Mesenchymal stem cell (in vitro differentiated cells and primary cell): ENCODE data around the gene TJP1.
A peak's percentile ranks its signal among the peaks of the same experiment; 100 is the strongest.

Experiments
- DNase-seq: peaks from one replicate; pipeline ENCODE4 v3.0.0-alpha.2; 2013
- H2AFZ ChIP-seq: one replicate; pipeline ENCODE4 v1.6.1; 2013; ENCODE audit warnings: low read depth, mild to moderate bottlenecking, control low read depth, inconsistent platforms, low read length, moderate library complexity
- H2AK5ac ChIP-seq: 2 replicates; pipeline ENCODE4 v1.6.1; 2013; ENCODE audit warnings: low read length, moderate library complexity, mild to moderate bottlenecking, inconsistent platforms; ENCODE audit not compliant: severe bottlenecking
- H2BK120ac ChIP-seq: one replicate; pipeline ENCODE4 v1.6.1; 2013; ENCODE audit warnings: low read depth, mild to moderate bottlenecking, inconsistent platforms, low read length, moderate library complexity
- H2BK12ac ChIP-seq, 2 experiments: one replicate each; pipeline ENCODE4 v1.6.1; 2013; ENCODE audit warnings: inconsistent platforms in 2 of 2, low read length in 2 of 2, mild to moderate bottlenecking in 2 of 2, moderate library complexity in 2 of 2, control low read depth in 1 of 2
- H2BK15ac ChIP-seq: one replicate; pipeline ENCODE4 v1.6.1; 2013; ENCODE audit warnings: mild to moderate bottlenecking, low read depth, inconsistent platforms; ENCODE audit not compliant: poor library complexity, severe bottlenecking
- H2BK5ac ChIP-seq: 2 replicates; pipeline ENCODE4 v1.6.1; 2013; ENCODE audit warnings: low read depth, mild to moderate bottlenecking, low read length, control low read depth, inconsistent platforms; ENCODE audit not compliant: poor library complexity, severe bottlenecking
- H3K14ac ChIP-seq, 2 experiments: one replicate each; pipeline ENCODE4 v1.6.1; 2013; ENCODE audit warnings: inconsistent platforms in 2 of 2, low read length in 2 of 2, control low read depth in 1 of 2, mild to moderate bottlenecking in 1 of 2, moderate library complexity in 1 of 2
- H3K18ac ChIP-seq, 2 experiments: one replicate each; pipeline ENCODE4 v1.6.1; 2013; ENCODE audit warnings: inconsistent platforms in 2 of 2, low read length in 2 of 2, control low read depth in 1 of 2, low read depth in 1 of 2, mild to moderate bottlenecking in 1 of 2
- H3K23ac ChIP-seq, 2 experiments: one replicate each; pipeline ENCODE4 v1.6.1; 2013; ENCODE audit warnings: inconsistent platforms in 2 of 2, low read length in 2 of 2, mild to moderate bottlenecking in 2 of 2, moderate library complexity in 2 of 2, control low read depth in 1 of 2
- H3K27ac ChIP-seq: 2 replicates; pipeline ENCODE4 v1.5.1; 2013; ENCODE audit warnings: mild to moderate bottlenecking, moderate library complexity, low read length, control low read depth, inconsistent platforms; ENCODE audit not compliant: poor library complexity, severe bottlenecking
- H3K27me3 ChIP-seq, 2 experiments: 2 replicates each; pipeline versions ENCODE4 v1.6.1 to v1.7.0; 2013; ENCODE audit warnings: low read length in 2 of 2, mild to moderate bottlenecking in 2 of 2, moderate library complexity in 2 of 2, control low read depth in 1 of 2, inconsistent platforms in 1 of 2; ENCODE audit not compliant: control insufficient read depth in 1 of 2, insufficient read depth in 1 of 2
- H3K36me3 ChIP-seq, 2 experiments: 2 replicates each; pipeline versions ENCODE4 v1.6.1 to v1.7.0; 2013; ENCODE audit warnings: low read length in 2 of 2, control low read depth in 1 of 2, inconsistent platforms in 1 of 2, low read depth in 1 of 2, mild to moderate bottlenecking in 1 of 2; ENCODE audit not compliant: insufficient read depth in 2 of 2, control insufficient read depth in 1 of 2
- H3K4ac ChIP-seq, 2 experiments: one replicate each; pipeline ENCODE4 v1.6.1; 2013; ENCODE audit warnings: inconsistent platforms in 2 of 2, low read length in 2 of 2, mild to moderate bottlenecking in 2 of 2, moderate library complexity in 2 of 2, control low read depth in 1 of 2, low read depth in 1 of 2
- H3K4me1 ChIP-seq: 2 replicates; pipeline ENCODE4 v1.6.1; 2013; ENCODE audit warnings: low read depth, low read length, control low read depth; ENCODE audit not compliant: control insufficient read depth, insufficient read depth
- H3K4me2 ChIP-seq: 2 replicates; pipeline ENCODE4 v1.6.1; 2013; ENCODE audit warnings: low read length, mild to moderate bottlenecking, inconsistent platforms; ENCODE audit not compliant: poor library complexity, severe bottlenecking
- H3K4me3 ChIP-seq, 2 experiments: 2 replicates each; pipeline versions ENCODE4 v1.5.1 to v1.7.0; 2013; ENCODE audit warnings: low read length in 2 of 2, mild to moderate bottlenecking in 2 of 2, control low read depth in 1 of 2, low read depth in 1 of 2; ENCODE audit not compliant: insufficient read depth in 1 of 2
- H3K79me1 ChIP-seq: replicated peaks from 2 replicates; pipeline ENCODE4 v1.6.1; 2013; ENCODE audit warnings: mild to moderate bottlenecking, control low read depth, low read length, inconsistent platforms; ENCODE audit not compliant: poor library complexity, severe bottlenecking
- H3K9ac ChIP-seq: 2 replicates; pipeline ENCODE4 v1.7.0; 2013; ENCODE audit warnings: mild to moderate bottlenecking, low read length, moderate library complexity
- H3K9me3 ChIP-seq: 2 replicates; pipeline ENCODE4 v1.7.0; 2013; ENCODE audit warnings: mild to moderate bottlenecking, low read length; ENCODE audit not compliant: control insufficient read depth
- H4K8ac ChIP-seq: one replicate; pipeline ENCODE4 v1.6.1; 2013; ENCODE audit warnings: inconsistent platforms, mild to moderate bottlenecking, low read length, moderate library complexity
- H4K91ac ChIP-seq: one replicate; pipeline ENCODE4 v1.6.1; 2013; ENCODE audit warnings: mild to moderate bottlenecking, low read length, inconsistent platforms
- WGBS: methylation state at CpG from one replicate; pipeline ENCODE4 v1.1.7; 2013; ENCODE audit warnings: mixed read lengths; 5-methylcytosine and 5-hydroxymethylcytosine counted together

TJP1 gene

DNA sequence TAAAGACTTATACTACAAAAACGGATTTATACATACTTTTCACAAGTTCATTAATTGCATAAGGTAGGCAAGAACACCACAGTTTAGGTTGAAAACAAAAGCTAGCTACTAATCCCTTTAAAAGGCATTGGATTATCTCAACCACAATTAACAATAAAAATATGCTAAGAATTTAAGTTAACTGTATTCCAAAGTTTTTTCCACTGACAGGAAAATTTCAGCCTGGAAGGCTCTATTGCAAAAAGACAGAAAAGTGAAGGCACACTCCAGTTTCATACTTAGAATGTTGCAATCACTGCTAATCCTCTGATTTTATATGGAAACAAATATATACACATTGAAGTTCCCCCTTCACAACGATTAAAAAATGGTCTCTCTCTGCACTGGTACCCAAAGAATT is 71.5 kb downstream of the TJP1 start:
- H3K9me3 ChIP-seq: no peaks in the 10 kb centered on the region
- H2BK15ac ChIP-seq: no peak overlapping the region
- peaks cover 6 to 13% of the 10 kb centered on the region in 2 experiments for H3K36me3 ChIP-seq
- H2BK12ac ChIP-seq: no peak overlapping the region
- H3K23ac ChIP-seq: no peak overlapping the region
- no peak overlapping the region for H3K27ac ChIP-seq
- no peak overlapping the region for H3K4me2 ChIP-seq
- H3K9ac ChIP-seq: no peak overlapping the region
- DNase-seq: no peak
- no peaks in the 10 kb centered on the region for H3K27me3 ChIP-seq
- no peak overlapping the region for H2BK120ac ChIP-seq
- no peak overlapping the region for H3K18ac ChIP-seq
- H2AK5ac ChIP-seq: no peak overlapping the region
- no peak overlapping the region for H3K14ac ChIP-seq
- H3K4me3 ChIP-seq: no peak overlapping the region
- peaks cover 18% of the 10 kb centered on the region for H3K79me1 ChIP-seq
- no peak overlapping the region for H4K91ac ChIP-seq
- H2BK5ac ChIP-seq: no peak overlapping the region
- H3K4ac ChIP-seq: no peak overlapping the region
- 100% methylated on average over 1 of the region's 2 CpGs for WGBS
- peaks cover 8% of the 10 kb centered on the region for H3K4me1 ChIP-seq
- no peak overlapping the region for H4K8ac ChIP-seq
- H2AFZ ChIP-seq: no peak overlapping the region

DNA sequence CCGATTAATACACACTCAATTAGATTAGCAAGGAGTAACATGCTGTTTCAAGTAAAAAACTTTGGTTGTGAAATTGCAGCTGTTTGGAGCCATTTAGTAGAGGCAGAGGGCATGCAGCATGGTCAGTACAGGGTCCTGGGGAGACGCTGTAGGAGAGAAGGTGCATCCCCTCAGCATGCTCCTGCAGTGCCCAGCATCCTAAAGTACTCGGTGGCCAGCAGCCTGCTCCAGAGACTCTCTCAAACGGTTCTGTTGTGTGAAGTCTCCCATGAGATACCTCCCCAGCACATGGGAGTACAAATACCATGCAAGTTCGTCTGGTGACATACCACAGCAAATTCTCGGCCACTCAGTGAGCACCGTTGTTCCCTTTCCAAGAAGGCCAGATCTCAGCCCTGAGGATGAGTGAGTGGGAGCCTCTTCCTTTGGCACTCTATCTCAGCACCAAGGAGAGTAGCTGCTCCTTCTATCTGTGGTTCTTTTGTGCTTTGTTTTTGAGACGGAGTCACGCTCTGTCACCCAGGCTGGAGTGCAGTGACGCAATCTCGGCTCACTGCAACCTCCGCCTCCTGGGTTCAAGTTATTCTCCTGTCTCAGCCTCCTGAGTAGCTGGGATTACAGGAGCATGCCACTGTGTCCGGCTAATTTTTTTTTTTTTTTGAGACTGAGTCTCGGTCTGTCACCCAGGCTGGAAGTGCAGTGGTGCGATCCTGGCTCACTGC is 72.7 kb downstream of the TJP1 start:
- Histone ChIP-seq H2BK15ac (no peak overlapping the region), H4K8ac (no peak overlapping the region), H2AK5ac (no peak overlapping the region), H3K9me3 (no peaks in the 10 kb centered on the region), H2BK12ac (no peak overlapping the region), H3K36me3 (peaks cover under 1 to 6% of the 10 kb centered on the region in 2 experiments), H3K18ac (no peak overlapping the region), H3K27ac (no peak overlapping the region), H3K4ac (no peak overlapping the region), H3K4me3 (no peak overlapping the region), H3K9ac (no peak overlapping the region), H3K23ac (no peak overlapping the region), H3K27me3 (no peaks in the 10 kb centered on the region), H3K14ac (no peak overlapping the region), H3K4me1 (peaks cover 8% of the 10 kb centered on the region), H2BK120ac (no peak overlapping the region), H4K91ac (no peak overlapping the region), H2BK5ac (no peak overlapping the region), H3K4me2 (no peak overlapping the region), H3K79me1 (peaks cover 14% of the 10 kb centered on the region), H2AFZ (no peak overlapping the region)
- WGBS: 88% methylated on average over 15 of the region's 15 CpGs
- DNase-seq: no peak

DNA sequence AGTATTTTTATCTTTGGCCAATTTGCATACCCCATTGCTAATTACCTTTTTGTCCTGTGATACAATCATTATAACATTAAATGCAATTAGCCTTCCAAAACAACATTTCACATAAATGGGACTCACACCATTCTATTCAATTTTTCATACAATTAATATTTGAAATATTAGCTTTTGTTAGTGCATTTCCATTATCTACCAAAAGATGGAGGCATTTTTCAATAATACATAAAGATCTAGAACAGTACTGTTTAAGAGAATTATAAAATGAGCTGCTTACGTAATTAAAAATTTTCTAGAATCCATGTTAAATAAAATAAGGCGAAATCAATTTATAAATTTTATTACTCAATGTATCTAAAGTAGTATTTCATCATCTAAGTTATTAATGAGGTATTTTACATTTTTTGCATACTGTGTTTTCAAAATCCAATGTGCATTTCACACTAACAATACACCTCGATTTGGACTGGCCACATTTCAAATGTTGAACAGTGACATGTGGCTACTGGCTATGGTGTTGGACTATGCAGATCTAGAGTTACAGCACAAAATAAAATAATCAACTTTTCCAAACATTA is 74.3 kb downstream of the TJP1 start:
- Histone ChIP-seq H2BK12ac (no peak overlapping the region), H3K27me3 (no peaks in the 10 kb centered on the region), H2BK120ac (no peak overlapping the region), H3K23ac (no peak overlapping the region), H3K9ac (no peak overlapping the region), H2BK15ac (no peak overlapping the region), H3K4ac (no peak overlapping the region), H3K4me2 (no peak overlapping the region), H3K18ac (no peak overlapping the region), H3K4me3 (no peak overlapping the region), H2AFZ (no peak overlapping the region), H2BK5ac (no peak overlapping the region), H3K4me1 (peaks cover 8% of the 10 kb centered on the region), H3K27ac (no peak overlapping the region), H3K9me3 (no peaks in the 10 kb centered on the region), H3K36me3 (peaks cover 6% of the 10 kb centered on the region in 2 experiments), H3K79me1 (peaks cover 12% of the 10 kb centered on the region), H4K8ac (no peak overlapping the region), H4K91ac (no peak overlapping the region), H2AK5ac (no peak overlapping the region), H3K14ac (no peak overlapping the region)
- no CpG with 5 or more reads among the region's 3 CpGs for WGBS
- DNase-seq: peak; percentile 28

DNA sequence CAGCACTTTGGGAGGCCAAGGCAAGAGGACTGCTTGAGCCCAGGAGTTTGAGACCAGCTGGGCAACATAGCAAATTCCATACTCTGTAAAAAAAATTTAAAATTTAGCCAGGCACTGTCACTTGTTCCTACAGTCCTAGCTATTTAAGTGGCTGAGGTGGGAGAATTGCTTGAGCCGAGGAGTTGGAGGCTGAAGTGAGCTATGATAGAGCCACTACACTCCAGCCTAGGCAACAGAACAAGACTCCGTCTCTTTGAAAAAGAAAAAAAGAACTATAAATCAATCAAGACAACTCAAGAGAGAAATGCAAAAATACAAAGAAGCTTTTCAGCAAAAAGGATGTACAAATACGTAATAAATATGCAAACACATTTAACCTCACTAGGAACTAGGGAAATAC is 78.8 kb downstream of the TJP1 start:
- 100% methylated on average over 2 of the region's 3 CpGs for WGBS
- Histone ChIP-seq H2BK15ac (no peak overlapping the region), H3K4me1 (no peaks in the 10 kb centered on the region), H3K36me3 (peaks cover 0 to 44% of the 10 kb centered on the region in 2 experiments), H2BK5ac (no peak overlapping the region), H2AK5ac (no peak overlapping the region), H3K18ac (no peak overlapping the region), H3K9me3 (no peaks in the 10 kb centered on the region), H2BK120ac (no peak overlapping the region), H3K4me2 (no peak overlapping the region), H4K8ac (no peak overlapping the region), H4K91ac (no peak overlapping the region), H3K27me3 (no peaks in the 10 kb centered on the region), H2BK12ac (no peak overlapping the region), H2AFZ (no peak overlapping the region), H3K27ac (no peak overlapping the region), H3K9ac (no peak overlapping the region), H3K4me3 (no peak overlapping the region), H3K14ac (no peak overlapping the region), H3K79me1 (peaks cover 11% of the 10 kb centered on the region), H3K4ac (no peak overlapping the region), H3K23ac (no peak overlapping the region)
- no peak for DNase-seq
